ENCODE results near the gene PSMB5.

PSMB5 gene

GRCh38 chr14:23034498-23035302 lies at the start of gene PSMB5:
PSMB5 (minus strand) TSS chr14:23034900; CDS start chr14:23034881, 19 bp downstream.
- peak; percentile 93 for ATAC-seq

- ATAC-seq = no peak
Measured at GRCh38 chr14:23080474-23080873, 45.8 kb upstream of the PSMB5 start.

DNA sequence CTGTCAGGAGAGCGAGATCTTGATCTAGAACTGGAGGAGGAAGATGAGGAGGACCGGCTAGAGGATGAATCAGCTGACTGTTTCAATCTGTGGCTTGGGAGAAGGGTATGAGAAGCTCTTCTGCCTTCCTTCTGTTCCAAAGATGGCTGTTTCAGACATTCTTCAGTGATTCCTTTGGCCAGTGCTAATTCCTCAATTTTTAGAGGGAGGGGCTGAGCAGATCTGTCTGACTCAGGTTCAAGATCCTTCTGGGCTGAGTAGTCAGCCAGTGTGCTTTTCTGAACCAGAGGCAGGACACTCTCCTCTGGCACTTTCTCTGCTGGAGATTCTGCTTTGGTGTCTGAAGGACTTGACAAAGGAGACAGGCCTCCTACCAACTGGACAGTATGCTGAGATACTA lies 45.0 kb upstream of the PSMB5 start:
- no peak for ATAC-seq

GRCh38 chr14:23078692-23079116 lies 44.0 kb upstream of the PSMB5 start:
- peak in 1 of 2 donors; percentile 32 for ATAC-seq

GRCh38 chr14:23077962-23078361 lies 43.3 kb upstream of the PSMB5 start:
- no peak for ATAC-seq

DNA sequence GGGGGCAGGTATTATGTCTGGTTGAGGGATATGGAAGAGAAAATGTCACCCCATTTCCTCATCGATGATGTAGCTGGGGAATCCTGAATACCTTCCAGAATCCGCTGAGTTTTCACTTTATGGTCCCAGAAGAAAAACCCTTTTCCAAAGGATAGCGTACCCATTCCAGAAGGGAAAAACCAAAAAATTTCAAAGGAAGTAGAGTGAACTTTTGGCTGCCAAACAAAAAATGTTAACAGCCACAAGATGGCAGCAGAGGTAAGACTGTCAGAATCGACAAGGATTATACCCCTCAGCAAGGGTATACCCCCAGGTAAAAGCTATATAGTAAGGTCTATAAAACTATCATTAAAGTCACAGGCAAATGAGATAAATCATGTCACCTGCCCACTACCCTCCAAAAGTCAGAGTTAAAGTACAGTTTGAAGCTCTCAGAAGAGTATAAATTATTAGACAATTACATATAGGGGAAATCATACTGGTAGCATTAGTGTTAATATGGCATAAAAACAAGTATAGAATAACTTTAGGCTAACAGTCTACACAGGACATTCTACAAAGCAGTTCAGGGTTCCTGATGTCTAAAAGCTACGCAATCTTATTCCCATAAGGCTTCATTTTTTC lies 42.2 kb upstream of the PSMB5 start:
- ATAC-seq = peak; percentile 38 to 56

DNA sequence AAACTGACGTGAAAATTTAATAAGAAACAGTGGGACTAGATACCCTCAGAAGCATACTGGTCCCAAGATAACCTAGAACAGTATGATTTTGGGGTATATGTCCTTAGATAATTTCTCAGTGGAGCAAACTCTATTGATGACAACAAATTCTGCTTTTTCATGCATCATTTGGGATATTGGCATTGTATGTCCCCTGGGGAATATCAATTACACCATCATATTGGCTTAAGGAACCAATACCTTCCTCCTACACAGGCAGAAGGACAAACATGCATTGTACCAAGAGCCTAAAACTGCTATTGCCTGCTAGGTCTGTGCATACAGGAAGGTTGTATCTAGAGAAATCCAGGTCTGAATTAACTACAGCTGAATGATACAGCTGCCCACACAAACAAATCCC lies 40.2 kb upstream of the PSMB5 start:
- ATAC-seq = no peak

GRCh38 chr14:23071921-23072539 lies 37.3 kb upstream of the PSMB5 start:
- ATAC-seq = no peak

DNA sequence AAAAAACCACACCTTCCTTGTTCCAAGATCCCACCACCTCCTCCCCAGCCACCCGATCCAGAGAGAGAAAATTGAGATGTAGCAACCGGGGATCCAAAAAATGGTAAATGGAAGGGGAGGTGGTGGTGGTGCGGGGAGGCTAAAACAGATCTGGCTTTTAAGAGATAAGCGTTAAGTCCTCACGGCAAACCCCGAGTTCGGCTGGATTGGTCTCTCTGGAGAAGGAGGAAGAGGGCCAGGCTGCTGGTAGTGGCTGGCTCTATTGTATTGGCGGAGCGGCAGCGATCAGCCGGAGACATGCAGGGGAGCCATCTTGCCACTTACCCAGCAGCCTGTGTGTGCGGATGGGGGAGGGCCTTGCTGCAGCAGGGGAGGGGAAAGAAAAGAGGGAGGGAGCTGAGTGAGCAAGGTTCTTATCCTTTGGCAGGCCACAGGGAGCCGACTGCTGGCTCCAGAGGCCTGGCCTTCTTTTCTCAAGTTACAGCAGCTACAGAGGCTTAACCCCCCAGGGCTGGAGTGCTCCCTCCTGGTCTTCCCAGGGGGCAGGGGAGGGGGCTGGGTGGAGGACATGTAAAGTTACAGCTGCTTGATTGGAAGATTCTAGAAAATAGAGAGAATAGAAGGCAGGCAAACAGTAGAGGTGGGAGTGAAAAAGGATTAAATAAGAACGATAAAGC lies 36.7 kb upstream of the PSMB5 start:
- peak; percentile 95 to 97 for ATAC-seq

- no peak for ATAC-seq
Measured at GRCh38 chr14:23070262-23071129, 35.8 kb upstream of the PSMB5 start.

- no peak for ATAC-seq
Measured at GRCh38 chr14:23069413-23069806, 34.7 kb upstream of the PSMB5 start.

DNA sequence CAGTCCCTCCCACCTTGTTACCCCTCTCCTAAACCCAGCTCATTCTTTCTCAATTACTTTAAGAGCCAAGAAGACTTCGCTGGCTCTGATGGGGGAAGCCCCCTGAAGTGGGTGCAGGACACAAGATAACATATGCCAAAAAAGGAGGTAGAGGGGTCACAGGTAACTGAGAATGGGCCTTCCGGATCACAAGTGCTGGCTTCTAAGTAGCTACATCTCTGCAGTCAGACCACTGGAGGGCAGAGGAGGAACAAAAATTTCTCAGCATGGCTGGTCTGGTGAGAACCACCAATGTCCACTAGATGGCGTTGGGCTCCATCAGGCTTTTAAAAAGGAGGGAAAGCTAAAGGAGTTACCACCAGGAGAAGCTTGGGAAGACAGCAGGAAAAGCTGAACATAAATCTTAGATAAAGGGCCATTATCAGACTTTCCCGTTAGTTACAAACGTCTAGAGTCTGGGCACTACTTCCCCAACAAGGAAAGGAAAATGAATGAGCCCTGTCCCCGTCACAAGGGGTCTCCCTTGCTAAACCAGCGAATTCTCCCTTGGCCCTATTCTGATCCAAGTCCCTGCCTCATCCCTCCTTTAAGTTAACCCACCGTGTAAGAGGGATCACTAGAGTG lies 34.2 kb upstream of the PSMB5 start:
- ATAC-seq = peak; percentile 73 to 80

DNA sequence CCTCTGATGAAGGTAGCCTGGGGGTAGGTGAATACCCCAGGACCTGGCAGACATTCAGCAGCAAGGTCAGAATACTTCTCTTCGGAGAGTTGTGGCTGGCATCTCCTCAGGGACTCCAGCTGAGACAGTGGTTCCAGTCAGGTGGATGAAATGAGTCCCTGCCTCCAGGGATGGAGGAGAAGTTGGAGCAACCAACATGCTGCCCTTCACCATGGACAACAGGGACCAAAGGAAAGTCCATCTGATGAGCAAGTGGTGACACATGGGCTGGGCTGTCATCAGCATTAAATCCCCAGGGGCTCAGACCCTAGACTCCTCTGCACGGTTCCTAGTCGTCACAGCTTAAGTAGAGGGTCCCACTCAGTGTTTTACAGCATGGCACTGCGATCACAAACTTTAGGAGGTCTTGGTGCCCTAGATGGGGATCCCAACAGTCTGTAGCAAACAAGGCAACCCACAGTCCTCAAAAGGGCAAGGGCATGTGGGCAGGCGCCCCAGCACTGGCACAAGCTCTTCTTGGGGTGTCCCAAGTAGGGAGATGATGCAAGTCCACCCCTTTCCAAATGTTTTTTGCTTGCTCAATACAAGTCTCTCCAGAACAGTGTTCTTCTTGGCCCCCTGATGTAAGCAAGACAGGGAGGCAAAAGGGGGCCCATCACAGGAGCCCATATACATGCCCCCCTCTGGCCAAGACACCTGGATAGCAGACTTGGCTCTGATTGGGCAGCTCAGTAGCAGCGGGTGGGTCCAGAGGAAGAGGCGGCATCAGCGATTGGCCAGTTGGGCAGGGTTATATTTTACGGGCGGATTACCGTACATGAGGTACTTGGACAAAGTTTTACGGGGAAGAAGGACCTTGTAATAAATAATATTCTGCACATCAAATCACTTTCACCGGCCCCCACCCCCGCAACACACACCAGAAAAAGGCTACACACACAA lies 33.4 kb upstream of the PSMB5 start:
- no peak for ATAC-seq

GRCh38 chr14:23066855-23067744 lies 32.4 kb upstream of the PSMB5 start:
- no peak for ATAC-seq

DNA sequence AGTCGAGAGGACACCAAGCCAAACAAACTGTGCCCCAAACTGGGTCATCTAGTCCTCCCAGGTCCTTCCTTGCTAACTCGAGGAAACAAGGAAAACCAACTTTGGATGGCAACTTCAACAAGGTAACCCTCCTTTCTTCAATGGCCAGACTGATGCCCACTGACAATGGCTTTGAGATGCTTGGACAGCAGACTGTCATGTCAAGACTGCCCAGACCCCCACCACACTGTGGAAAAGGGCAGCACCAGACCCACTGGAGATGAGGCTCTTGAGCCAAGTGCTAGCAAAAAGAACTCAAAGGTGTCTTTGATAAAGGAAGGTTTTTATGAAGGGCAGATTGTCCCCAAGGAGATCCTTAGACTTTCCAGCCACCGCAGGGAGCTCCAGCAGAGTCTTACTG lies 31.7 kb upstream of the PSMB5 start:
- no peak for ATAC-seq

DNA sequence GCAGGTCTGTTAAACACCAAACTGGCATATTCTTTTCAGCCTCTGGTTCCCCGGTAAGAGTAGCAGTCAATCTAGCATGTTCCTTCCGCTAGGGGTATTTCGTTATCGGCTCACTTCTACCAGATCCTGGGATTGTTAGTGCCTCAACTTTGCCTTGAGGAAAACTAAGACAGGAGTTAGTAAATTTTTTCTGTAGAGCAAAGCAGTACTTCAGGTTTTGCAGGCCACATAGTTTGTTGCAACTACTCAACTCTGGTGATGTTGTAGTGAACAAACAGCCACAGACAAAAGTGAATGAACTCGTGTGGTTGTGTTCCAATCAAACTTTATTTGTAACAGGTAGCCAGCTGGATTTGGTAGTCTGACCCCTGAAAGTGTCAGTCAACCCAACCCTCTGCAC lies 28.9 kb upstream of the PSMB5 start:
- no peak for ATAC-seq

DNA sequence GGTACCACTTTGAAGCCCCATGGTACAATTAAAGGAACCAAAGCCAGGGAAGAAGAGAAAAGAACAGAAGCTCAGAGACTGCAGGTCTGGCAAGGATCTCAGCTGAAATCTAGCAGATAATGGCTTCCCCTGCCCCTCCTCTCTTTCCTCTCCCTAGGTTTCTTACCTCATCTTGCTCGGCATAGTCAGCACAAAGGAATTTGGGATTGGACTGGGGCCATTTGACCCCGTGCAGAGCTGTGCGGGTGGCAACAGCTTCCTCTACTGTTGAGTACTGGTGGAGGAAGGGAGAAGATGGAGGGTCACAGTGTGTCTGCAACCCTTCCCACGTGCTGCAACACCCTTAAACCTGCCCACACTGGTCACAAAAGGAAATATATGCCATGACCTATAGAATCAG lies 27.3 kb upstream of the PSMB5 start:
- no peak for ATAC-seq

GRCh38 chr14:23060536-23061260 lies 26.0 kb upstream of the PSMB5 start:
- no peak for ATAC-seq

Data from activated CD4-positive, CD25-positive, alpha-beta regulatory T cell treated with anti-CD3 and anti-CD28 coated beads, Interleukin-2, amount 50 U/mL, for 24 hours (primary cell).